NCI-H2196 treated with DMSO at 0.1 percent for 48 hours (cell line): ENCODE measurements around the gene GBE1.
"Not testable (repeated sequence)": the region's sequence is repeated elsewhere in the genome, so short reads cannot be mapped to it uniquely, and the experiment has no call there.

ENCODE experiments used
- DNase-seq: peaks from one replicate; lab custom pipeline; 2025; ENCODE audit not compliant: unreplicated experiment; lab: John Stamatoyannopoulos, UW

The GBE1 gene

DNA sequence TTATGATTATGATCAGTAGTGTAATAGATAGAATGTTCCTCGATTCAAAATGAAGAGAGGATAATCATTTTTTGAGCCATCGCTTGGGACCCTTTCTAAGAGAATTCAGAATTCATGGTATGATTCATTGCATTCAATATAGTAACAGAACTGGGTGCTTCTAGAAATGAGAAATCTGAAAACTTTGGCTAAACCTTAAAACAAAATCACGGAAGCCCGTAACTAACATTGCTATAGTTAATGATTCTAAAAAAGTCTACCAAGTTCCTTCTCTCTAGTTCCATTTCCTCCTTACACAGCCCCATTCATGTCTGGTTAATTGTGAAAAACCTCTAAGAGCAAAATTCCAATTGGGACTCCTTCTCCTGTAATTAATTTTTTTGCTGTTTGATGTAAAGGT is 217.1 kb downstream of the GBE1 start:
- no peak for DNase-seq

DNA sequence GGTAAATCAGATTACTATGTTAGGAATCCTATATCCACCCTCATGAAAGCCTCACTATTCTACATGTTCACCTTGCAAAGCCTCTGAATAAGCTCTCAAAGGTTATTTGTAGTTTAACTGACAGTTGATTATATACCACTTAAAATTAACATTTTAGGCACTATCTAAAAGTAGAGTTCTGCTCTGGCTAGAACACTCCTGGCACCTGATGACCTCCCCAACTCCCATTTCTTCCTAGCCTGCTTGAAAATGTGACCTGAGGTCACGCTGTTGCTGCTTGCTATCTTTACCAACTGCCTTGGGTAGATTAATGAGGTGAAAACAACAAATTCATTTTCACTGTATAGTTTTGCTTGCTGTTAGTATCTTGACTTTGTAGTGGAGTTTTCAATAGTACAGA is 220.7 kb downstream of the GBE1 start:
- no peak for DNase-seq

DNA sequence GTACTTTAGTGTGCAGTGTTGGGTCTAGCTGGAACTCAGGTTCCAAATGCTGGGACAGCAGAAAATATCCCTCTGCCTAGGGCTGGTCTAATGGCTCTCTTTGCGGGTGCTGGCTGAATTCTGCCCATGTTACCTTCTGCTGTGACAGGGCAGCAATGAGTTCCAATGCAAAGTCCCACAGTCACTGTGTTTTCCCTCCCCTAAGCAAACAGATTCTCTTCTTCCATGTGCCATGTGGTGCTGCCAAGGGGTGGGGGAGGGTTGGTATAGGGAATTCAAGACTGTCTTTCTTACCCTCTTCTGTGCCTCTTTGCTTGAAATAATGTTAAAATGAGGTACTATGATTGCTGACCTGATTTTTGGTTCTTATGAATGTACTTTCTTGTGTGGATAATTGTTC is 229.6 kb downstream of the GBE1 start:
- DNase-seq: no peak

DNA sequence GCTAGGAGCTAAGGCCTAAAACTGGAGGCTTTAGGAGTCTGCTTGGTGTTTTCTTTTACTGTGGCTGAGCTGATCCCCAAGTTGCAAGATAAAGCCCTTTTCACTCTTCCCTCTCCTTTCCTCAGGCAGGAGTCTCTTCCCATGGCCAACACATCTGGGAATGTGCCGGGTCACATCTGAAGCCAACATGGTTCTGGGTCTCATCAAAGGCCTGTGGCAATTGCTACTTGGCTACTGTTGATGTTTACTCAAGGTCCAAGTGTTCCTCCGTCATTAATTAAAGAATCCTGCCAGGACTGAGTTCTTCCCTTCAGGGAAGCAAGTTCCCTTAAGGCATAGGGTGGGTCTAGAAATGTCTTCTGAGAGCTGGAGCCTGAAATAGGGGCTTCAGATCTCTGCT is 230.2 kb downstream of the GBE1 start:
- DNase-seq: no peak

DNA sequence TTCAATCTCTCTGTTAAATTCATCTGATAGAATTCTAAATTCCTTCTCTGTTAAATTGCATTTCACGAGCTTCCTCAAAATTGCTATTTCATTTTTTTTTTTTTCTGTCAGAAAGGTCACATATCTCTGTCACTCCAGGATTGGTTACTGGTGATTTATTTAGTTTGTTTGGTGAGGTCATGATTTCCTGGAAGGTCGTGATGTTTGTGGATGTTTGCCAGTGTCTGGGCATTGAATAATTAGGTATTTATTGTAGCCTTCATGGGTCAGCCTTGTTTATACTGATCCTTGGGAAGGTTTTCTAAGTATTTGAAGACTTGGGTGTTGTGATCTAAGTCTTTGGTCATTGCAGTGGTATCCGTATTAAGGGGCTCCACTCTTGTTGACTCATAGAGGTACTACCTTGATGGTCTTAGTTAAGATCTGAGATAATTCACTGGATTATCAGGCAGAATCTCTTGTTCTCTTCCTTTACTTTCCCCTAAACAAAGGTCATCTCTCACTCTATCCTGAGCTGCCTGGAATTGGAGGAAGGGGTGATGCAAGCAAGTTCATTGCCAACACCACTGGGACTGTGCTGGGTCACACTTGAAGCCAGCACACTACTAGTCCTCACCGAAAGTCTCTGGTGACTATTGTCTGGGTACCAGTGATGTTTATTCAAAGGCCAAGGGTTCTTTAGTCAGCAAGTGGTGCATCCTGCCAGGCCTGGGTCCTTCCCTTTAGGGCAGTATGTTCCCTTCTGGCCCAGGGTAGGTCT is 231.1 kb downstream of the GBE1 start:
- DNase-seq: no peak

DNA sequence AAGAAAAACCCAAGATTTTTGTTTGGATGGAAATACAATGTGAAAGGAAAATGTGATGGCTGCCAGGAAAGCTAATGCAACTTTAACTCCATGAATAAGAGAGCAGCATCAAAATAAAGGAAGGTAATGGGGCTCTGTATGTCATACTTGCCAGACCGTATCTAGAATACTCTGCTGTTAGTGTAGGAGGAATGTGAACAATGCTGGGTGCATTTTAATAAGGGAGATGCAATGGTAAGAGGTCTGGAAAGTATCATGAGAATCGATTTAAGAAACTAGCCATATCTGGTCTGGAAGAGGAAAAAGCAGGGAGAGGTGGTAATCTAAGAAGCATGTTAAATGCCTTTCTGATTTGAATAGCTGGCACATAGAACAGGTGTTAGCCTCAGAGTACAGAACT is 239.6 kb downstream of the GBE1 start:
- no peak for DNase-seq

DNA sequence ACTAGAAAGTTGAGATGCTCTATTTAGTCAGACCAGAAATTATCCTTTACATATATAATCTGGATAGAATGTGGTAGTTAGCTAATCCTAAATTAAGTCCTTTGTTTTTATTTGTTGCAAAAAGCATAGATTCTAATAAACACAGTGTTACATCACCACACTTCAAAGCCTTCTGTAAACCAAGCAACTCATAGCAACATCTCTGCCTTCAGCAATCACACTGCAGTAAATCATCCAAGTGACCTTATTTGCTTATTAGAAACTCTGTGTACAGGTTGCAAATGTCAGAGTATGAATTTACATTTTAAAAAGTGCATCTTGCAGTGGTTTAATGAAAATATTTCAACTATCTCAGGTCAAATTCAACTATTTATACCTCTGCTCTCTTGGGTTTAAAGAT is 242.5 kb downstream of the GBE1 start:
- no peak for DNase-seq

DNA sequence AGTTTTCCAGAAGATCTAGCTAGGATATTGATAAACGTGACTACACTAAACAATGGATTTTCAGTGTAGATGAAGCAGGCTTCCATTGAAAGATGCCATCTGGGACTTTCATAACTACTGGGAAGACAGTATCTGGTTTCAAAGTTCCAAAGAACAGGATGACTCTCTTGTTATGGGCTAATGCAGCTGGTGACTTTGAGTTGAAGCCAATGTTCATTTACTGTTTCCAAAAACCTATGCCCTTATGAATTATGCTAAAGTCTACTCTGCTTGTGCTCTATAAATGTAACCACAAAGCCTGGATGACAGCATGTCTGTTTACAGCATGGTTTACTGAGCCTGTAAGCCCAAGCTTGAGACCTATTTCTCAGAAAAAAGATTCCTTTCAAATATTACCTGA is 245.4 kb downstream of the GBE1 start:
- no peak for DNase-seq

DNA sequence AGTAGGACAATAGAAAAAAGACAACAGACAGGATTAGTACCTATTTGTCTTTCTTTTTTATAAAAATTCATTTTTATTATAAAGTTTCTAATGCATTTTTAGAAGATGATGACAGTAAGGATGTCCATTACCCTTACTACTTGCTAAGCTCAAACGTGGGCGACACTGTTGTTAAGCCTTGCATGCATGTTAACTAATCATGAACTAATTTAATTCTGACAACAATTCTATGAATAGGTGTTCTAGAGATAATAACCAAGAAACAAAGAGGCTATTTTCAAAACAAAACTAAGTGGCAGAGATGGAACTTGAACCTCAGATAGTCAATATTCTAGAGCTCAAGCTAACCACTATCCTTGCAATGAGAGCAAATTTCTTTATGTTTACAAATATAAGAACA is 247.9 kb downstream of the GBE1 start:
- DNase-seq: no peak

DNA sequence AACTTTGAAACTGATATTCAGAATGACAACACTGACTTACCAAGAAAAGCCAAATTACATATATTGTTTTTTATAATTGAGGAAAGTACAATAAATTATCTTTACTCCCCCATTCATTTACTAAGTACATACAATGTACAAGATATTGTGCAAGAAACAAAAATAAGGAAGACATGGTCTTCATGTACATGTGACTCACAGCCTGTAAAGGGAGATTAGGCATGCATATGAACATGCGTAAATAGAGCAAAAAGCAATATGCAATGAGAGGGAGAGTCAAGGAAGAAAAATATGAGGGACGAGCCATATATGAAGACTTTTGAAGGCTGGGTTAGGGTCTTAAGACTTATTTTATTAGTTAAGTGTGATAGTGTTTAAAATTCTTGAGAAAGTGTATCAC is 258.4 kb downstream of the GBE1 start:
- no peak for DNase-seq

DNA sequence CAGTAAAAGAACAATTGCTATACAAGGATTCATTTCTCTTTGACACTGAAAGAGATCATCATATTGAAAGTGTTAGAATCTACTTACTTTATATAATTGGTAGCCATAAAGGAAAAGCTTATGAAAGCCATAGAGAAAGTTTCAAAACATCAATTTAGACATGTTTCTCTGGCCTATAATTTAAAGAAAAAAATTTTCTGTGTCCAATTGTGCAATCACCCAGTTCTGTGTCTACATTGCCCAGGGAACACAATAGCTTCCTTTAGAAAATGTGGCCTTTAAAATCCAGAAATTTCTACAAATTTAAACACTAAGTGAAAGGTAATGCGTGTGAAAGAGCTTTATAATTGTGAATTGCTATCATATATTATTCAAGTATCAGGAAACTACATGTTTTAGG is 259.2 kb downstream of the GBE1 start:
- no peak for DNase-seq

DNA sequence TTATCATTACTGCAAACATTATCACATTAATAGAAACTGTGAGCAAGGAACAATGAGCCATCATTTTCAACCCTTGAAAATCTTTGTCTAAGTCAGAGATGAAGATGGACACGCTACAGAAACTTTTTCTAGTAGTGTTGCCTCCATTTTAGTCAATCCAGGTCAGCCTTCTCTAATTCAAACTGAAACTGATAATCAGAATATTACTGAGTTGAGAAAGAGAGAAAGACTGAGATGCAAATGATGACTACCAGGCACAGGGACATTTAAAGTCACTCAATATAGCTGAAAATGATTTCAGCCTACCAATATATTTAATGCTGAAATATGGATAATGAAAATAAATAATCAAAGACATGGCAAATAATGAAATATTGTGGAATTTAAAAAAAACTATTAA is 261.4 kb downstream of the GBE1 start:
- DNase-seq: no peak

DNA sequence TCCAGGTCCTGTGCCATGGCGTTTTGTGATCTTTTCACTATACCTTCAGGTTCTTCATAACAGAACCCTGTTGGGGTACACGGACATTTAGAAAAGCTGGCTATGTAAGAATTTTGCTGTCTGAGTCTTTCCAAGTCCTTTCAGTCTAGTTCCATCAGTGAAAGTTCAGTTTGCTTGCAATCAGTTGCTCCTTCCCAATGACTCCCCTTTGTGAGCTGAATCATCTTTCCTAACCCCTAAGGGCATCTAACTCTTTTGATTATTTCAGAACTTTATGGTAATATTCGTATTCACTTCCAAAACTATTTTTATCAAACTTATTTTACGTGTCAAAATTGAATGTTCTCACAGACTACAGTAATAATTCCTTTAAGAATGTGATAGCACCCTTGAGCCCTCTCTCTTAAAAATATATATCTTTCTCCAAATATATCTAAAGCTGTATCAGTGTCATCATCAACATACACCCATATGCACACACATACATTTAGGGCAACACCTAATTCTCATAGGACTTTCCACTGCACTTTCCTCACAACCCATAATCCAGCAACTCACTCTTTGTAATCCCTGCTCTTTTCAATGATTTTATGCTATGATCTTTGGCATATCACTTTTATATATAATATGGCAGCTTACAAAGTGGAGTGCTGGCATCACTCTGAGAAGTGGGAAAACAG is 263.7 kb downstream of the GBE1 start:
- no peak for DNase-seq

DNA sequence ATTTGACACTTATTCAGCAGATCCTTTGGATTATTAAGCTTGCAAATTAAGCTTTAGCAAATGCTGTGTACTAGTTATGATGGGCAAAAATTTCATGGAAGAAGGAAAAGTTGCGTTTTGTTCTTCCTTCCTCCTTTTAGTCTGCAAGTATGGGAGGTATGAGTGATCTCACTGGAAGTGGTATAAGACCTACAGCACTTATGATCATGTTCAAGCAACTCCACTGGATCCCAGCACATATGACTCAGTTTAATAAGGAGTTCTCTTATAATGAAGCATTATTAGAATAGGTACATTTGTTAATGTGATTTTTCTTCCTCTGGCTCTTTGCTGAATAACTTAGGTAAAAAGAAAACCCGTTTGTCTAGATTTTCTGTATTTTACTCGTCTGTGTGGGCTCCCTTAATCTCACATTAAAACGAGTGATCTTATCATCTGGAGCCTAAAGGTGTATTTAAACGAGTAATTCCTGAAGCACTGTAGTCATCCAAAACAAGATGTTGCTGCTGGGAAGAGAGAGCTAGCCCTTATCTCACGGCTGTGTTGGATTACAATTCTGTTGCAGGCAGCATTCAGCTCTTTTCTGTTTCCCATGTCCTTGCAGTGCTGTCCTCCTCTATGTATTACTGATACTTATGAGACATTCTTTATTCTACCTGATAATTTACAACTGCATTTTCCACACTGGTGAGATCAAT is 264.9 kb downstream of the GBE1 start:
- DNase-seq: no peak

DNA sequence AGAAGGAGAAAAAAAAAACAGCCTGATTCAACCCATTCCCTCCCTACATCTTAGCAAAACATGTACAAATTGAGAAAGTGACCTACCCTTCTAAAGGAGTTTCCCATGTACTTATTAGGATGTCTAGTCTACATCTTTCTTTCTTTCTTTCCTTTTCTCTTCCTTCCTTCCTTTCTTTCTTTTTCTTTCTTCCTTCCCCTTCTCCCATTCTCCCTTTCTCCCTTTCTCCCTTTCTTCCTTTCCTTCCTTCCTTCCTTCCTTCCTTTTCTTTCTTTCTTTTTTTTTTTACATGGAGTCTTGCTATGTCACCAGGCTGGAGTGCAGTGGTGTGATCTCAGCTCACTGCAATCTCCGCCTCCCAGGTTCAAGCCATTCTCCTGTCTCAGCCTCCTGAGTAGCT is 269.0 kb downstream of the GBE1 start:
- not testable (repeated sequence) for DNase-seq

DNA sequence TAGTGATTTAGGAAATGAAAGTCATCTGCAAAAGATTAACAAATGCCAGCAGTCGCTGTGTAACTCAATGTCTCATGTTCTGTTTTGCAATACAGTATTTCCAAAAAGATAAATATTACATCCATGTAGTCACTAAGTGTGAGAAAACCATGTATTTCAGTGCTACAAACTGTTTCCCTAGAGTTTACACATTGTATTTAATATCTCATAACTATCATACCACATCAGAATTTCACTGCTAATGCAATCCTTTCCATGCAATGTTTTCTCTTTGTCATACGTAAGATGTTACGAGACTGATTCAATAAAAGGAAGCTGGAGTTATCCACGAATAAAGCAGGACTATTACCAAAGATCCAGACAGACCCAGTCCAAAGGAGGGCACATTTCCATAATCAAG is 269.4 kb downstream of the GBE1 start:
- no peak for DNase-seq

DNA sequence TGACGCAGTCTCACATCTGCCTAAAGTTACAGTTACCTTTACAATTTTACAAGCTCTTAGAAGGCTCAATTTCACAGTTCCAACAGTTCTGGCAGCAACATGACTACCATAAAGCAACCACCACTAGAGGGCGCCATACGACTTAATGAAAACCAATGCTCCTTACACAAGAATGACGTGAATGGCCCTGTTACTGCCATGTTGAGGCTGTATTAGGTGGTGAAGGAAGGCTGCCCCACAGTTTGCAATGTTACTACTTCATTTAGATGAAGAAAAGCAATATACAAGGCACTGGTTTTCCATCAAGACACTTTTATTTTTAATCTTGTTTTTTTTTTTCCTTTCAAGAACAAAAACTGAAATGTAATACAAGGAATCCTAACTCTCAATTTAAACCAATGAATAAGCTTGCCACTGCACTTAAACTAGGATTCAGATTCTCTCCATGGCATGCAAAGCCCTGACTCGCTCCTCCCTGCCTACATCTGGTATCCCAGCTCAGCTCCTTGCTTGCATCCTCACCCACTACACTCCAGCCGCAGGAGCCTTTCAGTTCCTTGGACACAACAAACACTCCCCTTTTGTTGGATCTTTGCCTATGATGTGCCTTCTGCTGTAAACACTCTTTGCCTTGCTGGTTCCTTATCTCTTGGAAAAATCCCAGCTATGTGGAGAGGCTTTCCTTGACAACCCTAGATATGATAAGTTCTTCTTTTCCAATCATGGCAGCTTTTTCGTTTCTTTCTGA is 270.7 kb downstream of the GBE1 start:
- peak; percentile 28 for DNase-seq

DNA sequence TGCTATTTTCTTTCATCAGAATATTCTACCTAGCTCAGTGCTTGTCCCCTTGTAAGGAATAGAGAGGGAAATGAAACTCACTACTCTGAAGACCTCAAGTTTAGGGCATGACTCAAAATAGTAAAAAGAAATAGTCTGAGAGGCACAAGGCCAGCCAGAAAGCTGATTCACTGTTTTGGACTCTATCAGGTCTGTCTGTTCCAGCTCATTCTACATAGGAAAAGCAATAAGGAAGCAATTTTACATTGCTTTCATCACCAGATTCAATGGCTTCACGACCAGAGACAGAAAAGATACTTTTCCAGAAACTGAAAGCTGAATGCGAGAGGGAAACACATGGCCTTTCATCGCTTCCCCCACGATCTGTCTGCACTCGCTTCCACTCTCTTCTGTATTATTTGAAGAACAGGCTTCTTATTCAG is 276.0 kb downstream of the GBE1 start:
- DNase-seq: no peak

DNA sequence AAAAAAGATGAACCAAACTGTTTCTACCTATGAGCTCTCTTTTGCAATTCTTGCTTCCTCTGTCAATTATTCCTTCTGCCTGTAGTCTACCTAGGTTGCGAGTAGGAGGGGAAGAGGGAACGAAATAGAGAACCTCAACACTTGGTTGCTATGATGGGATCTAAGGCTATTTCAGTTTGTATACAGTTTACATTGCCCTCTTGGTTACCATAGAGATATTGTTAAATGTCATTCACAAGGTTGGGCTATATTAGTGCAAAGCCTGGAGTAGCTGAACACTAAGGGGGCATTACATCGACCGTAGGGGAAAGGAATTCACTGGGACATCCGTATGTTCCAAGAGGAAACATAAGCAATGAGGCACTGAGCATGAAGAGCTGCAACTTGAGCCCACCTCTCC is 276.9 kb downstream of the GBE1 start:
- no peak for DNase-seq

DNA sequence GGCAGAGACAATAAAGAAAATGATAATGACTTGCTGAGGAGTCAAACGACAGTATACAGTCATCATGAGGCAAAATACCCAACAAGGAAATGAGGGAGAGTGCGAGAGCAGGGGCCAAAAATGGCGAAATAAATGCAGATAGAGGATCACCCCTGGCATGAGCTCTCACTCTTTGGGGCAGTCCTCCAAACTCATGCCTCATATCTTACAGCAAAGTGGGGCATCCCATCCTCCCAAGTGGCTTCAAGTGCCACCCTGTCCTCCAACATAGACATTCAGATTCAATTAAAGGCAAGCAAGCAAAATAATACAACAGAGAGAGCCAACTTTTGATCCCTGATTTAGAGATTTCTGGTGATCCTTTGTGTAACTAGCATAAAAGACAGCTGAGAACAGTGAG is 278.4 kb downstream of the GBE1 start:
- no peak for DNase-seq

DNA sequence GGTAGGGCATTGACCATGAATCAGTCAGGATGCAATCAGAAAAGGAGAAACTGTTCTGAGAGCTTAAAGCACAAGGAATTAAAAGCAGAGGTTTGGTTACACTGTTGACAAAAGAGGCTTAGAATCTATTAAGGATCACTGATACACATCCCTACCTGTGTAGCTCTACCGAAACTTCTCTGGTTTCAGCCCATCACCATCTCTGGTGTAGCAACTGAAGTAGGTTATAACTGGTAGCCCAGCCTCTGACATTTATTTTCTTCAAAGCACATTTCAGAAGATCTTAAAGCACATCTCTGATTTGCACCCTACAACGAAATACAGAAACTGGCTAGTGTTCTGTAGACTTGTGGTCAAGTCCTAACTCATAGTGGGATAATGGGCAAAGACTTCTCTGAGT is 283.7 kb downstream of the GBE1 start:
- DNase-seq: no peak

DNA sequence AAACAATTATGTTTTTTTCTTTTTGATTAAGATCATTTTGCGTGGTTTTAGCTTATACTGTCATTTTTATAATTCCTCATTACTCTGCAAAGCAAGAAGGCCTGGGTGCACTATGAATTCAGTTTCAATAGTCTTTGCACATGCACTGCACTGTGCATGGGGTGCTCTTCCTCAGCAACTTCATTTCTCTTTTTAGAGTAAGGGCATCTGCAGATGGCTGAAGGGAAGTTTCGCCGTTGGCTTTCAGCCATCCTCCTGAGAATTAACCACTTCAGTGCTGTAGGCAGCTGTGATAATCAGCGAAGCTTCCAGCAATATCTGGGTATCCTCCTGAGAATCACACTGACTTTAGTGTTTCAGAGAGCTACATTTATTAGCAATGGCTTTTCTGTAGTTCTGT is 284.8 kb downstream of the GBE1 start:
- no peak for DNase-seq
